Measurements from ENCODE around the gene ADGRF4.

ADGRF4 gene

GRCh38 chr6:47698342-47698787, at the start of gene ADGRF4:
ADGRF4 (plus strand) TSS chr6:47698580; CDS start chr6:47707246, 8,666 bp downstream.
- DNase-seq: no peak

DNA sequence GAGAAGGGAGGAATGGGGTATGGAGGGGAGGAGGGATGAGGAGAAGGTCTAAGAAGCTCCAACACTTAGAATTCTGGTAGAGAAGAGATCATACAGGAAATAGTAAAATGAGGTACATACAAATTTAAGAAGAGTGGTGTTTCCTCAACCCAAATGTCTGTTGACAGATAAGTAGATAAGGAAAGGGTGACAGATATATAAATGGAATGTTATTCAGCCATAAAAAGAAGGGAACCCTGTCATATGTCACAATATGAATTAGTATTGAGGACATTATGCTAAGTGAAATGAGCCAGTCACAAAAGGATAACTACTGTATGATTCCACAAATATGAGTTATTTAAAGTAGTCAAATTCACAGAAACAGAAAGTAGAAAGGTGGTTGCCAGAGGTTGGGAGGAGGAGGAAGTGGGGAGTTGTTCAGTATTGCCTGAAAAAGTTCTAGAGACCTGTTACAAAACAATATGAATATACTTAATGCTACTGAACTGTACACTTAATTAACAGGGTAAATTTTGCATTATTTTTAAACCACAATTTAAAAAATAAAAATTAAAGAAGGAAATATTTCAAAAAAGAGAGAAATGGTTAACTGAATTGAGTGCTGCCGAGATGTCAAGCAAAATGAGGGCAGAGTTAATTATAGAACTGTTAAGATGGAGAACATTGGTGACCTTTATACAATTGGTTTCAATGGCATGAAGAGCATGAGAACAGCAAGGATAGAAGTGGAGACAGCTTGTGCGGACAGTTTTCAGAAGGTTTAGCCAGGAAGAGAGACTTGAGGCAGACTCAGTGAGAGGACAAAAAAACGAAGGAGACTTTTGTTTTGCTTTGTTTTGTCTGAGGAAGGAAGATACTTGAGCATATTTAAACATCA, 47.6 kb upstream of the ADGRF4 start:
- no peak for DNase-seq

DNA sequence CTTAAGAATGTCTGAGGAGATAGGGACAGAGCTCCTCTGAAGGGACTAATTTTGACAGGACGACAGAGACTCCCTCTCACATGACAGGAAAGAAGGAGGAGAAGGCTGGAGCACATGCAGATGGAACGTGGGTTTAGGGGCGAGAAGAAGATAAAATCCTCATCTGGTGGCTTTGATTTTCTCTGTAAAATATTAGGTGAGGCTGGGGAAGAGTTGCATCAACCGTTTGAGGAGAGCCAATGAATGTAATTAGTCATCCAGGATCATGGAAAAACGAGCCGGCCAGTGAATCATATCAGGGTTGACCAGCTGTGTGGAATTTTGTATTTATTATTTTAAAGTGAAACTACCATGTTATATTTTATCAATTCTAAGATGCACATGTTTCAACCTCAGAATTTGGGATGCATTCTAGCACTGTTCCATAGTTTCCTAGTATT, 46.9 kb upstream of the ADGRF4 start:
- DNase-seq: no peak

DNA sequence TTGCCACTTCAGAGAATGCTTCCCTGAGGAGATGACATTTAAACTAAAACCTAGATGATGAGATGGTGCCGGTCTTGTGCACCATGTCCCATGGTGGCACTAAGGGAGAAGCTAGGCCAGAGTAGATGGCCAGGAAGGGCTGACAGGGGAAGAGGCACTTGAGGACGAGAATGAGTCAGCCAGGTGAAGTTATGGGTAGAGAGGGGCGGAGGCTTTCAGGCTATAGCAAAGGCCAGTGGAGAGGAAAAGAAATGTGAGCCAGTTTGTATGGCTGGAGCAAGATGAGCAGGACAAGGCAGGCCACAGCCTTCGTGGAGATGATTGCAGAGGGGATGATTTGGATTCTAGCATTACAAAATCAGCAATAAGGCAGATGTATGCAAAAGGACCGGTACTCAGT, 44.7 kb upstream of the ADGRF4 start:
- no peak for DNase-seq

GRCh38 chr6:47654255-47654654, 44.1 kb upstream of the ADGRF4 start:
- DNase-seq: no peak

- DNase-seq: peak; percentile 4
These were observed 42.4 kb upstream of the ADGRF4 start for GRCh38 chr6:47655719-47656595.

DNA sequence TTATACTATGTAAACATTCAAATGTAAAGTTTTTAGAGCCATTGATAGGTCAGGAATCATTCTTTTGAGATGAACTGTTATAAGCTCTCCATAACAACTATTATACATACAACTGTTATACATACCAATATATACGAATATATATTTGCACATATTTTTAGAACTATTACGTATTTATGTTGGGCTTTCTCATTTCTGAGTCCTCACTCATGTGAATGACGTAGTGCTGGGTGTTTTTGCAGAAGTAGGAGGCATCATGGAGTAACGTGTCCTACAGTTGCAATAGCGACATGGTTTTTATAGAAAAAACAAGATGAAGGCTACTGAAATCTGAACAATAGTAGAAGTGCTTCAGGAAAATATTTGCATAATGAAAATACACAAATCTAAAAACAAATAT, 36.4 kb upstream of the ADGRF4 start:
- no peak for DNase-seq

DNA sequence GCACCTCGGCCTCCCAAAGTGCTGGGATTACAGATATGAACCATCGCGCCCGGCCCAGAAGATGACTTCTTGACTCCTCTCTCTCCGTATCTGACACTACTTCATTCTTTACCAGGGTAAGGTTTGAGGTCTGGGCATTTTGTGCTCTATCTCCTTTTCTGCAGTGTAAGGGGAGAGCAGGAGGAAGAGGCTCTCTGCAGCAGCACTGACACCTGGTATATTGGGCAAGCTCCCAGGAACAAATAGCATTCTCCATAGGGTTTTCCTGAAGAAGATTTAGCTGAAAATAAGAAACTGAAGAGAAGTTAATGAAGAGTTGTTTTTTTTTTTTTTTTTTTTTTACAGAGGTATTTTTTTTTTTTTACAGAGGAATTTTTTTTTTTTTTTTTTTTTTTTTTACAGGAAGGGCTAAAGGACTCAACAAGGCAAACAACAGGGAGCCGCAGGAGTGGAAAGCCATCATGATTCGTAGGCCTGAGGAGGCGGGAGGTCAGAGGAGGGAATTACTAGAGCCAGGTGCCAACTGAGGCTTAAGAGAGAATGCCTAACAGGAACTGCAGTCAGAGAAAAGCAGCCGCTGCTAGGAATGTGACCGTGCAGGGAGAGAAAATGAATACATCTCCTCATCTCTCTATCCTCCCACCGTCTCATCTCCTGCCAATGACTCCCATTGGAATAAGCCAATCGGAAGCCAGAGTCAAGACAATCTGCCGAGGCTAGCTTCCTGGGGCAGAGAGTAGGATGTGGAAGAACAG, 34.7 kb upstream of the ADGRF4 start:
- no peak for DNase-seq

- DNase-seq: no peak
These were observed 33.3 kb upstream of the ADGRF4 start for GRCh38 chr6:47665112-47665511.

GRCh38 chr6:47669684-47670513, 28.5 kb upstream of the ADGRF4 start:
- no peak for DNase-seq

DNA sequence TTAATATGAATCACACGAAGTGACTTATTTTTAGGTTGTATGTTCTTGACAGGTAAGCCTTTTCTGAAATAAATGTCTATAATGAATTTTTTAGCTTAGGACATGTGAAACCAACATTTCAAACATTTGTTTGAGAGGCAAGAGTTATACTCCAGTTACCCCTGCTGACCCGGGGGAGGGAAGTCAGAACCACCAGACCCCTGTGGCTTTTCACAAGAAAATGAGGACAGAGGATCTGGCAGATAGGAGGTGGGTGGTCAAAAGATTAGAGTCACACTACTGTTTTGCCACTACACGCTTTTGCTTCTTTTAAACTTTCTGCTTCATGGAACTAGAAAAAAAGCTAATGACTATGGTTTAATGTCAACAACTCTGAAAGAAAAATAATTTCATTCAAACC, 27.5 kb upstream of the ADGRF4 start:
- DNase-seq: no peak

DNA sequence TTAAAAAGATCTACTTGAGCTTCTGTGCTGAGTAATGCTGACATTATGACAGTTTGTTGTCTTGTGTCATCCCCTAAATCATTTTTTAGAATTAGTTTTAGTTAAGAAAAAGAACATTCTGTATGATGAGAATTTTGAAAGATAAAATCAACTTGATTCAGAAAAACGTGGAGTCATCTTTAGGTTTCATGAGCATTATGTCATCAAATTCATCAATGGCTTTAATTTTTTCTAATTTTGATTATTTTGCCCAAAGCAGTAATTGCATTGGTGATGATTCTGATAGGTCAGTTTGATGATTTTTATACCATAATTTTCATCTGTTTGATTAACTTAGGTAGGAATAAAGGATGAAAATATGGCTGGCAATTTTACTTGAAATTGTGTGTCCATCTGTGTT, 26.6 kb upstream of the ADGRF4 start:
- no peak for DNase-seq

DNA sequence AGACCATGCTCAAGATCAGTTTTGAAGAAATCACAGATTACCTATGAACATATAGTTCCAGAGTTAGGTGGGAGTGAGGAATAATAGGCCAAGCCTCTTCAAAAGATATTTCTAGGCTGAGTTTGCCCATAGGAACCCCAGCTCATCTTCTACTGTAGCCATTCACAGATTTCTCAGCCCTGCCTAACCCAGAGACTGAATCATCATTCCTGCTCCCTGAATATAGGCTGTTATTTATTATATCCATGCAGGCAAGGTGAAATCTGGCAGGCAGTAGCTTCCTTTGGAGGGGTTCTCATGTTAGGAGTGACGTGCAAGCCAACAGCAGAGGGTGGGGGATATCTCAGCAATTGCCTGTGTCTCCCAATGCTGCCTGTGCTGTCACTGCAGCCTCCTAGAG, 25.6 kb upstream of the ADGRF4 start:
- no peak for DNase-seq

DNA sequence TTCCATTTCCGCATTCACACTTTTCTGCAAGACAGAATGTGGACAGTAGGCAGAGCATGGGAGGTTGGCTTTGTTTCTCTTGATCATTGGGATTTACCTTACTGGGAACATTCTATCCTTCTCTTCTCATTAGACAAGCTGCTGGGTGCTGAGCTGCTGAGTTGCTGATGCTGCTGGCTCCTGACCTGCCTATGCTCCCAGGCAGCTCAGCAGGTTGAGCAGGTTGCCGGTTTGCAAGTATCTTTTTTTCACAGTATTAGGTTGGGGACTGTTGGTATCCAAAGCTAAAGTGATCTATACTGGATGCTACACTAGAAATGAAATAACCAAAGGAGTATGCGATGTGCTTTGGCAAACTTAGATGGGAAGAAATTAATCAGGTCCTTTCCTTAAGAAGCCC, 23.7 kb upstream of the ADGRF4 start:
- no peak for DNase-seq

DNA sequence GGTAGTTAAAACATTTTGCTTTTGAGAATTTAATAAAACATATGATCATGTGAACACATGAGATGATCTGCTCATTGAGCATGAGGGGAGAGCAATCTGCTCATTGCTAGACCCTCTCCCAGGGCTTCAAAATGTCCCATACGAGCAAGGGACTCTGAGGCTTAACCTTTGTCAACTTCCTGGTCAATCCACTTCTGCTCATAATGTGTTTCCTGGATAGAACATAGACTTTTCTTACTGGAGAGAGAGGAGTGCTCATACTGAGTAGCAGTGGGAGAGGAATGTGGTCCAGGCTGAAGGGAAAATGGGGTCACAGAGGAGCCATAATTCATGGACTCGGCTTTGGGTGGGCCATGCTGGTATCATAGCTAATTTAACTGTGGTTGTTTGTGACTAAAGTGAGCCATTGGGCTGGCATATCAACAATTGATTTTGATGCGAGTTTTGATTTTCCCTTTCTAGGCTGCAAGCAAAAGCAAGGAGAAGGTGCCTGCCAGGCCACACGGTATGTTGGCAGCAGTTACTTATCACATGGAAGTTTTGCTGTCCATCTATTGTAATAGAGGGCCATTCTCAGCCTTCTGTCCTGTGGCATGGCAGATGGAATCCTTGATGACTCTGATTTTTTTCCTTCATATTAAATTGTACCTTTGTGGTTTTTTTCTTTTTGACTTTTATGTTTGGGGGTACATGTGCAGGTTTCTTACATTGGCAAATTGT, 20.8 kb upstream of the ADGRF4 start:
- DNase-seq: no peak

- DNase-seq: no peak
These were observed 19.6 kb upstream of the ADGRF4 start for GRCh38 chr6:47678739-47679138.

DNA sequence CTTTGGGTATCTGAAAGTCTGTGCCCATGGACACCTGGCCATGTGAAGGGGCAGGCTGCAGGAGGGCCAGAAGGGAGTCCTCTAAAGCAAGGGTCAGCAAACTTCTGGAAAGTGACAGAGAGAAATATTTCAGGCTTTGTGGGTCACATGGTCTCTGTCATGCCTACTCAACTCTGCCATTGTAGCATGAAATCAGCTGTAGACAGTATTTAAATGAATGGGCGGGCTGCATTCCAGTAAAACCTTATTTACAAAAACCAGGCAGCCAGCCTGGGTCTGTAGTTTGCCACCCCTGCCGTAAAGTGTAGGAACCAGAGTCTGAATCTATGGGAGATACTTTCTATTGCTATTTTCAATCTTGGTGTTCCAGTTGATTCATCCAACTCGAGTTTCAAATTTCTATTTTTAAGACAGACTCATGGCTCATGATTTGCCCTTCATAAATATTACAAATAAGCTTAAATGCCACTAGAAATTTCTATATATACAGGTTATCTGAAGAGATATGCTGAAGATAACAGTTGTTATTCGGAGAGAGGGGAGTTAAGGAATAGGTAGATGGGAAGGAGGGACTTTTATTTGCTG, 19.0 kb upstream of the ADGRF4 start:
- DNase-seq: no peak

DNA sequence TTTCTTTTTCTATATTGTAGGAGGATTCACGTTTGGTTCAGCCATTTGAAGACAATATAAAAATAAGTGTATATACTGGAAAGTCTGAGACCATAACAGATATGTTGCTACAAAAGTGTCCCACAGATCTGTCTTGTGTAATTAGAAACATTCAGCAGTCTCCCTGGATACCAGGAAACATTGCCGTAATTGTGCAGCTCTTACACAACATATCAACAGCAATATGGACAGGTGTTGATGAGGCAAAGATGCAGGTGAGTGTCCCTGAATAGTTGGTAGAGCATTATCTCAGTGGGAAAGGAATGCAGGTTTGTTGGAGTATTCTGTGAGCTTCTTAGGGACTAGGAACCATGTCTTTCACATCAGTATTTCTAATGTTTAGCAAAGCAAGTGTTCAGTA, 18.3 kb upstream of the ADGRF4 start:
- DNase-seq: no peak

DNA sequence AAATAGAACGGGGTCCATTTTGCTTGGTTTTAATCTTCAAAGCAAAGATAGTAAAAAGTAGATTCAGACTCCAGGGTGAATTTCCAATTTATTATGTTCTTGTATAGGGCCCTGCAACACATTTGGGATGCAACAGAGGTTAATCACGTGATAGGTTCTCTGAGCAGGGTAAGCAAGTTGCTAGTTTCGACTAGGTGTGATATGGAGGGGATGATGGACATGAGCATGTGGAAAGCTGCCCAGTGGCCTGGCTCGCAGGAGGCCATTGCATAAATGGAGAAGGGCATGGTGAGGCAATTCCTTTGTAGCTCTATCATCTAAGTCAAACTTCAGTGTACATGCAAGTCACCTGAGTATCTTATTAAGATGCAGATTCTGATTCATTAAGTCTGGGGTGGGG, 17.7 kb upstream of the ADGRF4 start:
- no peak for DNase-seq

DNA sequence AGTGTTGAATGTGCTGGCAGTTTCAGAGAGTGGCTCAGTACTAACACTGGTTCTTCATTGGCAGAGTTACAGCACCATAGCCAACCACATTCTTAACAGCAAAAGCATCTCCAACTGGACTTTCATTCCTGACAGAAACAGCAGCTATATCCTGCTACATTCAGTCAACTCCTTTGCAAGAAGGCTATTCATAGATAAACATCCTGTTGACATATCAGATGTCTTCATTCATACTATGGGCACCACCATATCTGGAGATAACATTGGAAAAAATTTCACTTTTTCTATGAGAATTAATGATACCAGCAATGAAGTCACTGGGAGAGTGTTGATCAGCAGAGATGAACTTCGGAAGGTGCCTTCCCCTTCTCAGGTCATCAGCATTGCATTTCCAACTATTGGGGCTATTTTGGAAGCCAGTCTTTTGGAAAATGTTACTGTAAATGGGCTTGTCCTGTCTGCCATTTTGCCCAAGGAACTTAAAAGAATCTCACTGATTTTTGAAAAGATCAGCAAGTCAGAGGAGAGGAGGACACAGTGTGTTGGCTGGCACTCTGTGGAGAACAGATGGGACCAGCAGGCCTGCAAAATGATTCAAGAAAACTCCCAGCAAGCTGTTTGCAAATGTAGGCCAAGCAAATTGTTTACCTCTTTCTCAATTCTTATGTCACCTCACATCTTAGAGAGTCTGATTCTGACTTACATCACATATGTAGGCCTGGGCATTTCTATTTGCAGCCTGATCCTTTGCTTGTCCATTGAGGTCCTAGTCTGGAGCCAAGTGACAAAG, 17.0 kb upstream of the ADGRF4 start:
- DNase-seq: no peak

Measured in activated naive CD4-positive, alpha-beta T cell treated with Interleukin-2 at 50 U/mL for 16 hours (primary cell).